UCSD-AML1 (cell line): ENCODE results near the gene IFI44.

Source experiments
- DNase-seq: peaks from one replicate; lab custom pipeline; 2025; ENCODE audit not compliant: unreplicated experiment; lab: John Stamatoyannopoulos, UW

The IFI44 gene

DNA sequence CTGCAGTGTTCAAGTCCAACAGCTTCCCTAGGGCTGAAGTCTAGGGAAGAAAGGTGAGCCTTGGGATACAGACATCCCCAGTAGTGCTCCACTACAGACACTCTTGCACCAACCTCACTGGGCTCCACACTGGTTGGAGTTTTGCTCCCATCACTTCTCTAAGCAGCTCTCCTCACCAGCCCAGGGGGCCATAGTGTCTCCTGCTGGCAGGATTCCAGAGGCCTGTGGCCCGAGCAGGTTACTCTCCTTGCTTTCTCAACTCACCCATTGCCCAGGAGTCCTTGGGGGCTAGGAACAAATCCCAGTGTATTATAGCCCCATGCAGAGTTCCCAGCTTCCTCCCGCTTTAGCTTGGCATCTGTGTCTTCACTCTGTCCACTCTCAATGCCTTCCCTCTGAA lies 52.8 kb downstream of the IFI44 start:
- no peak for DNase-seq

DNA sequence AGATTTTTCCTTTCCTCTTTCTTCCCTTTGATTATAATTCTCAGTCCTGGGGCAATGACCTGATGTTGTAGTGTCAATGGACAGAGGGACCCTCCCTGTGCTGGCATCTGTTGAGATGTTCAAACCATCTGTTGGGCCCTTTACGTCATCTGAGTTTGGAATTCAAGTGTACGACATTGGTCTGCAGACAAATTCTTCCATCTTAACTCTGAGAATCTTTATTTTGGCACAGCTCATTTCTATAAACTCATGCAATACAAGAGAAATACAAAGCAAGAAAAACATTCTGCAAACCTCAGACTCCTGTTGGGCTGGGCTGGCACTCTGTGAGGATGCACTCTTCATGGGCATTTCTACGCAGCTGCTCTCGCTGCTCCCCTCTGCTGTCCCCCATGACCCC lies 54.2 kb downstream of the IFI44 start:
- DNase-seq: no peak

DNA sequence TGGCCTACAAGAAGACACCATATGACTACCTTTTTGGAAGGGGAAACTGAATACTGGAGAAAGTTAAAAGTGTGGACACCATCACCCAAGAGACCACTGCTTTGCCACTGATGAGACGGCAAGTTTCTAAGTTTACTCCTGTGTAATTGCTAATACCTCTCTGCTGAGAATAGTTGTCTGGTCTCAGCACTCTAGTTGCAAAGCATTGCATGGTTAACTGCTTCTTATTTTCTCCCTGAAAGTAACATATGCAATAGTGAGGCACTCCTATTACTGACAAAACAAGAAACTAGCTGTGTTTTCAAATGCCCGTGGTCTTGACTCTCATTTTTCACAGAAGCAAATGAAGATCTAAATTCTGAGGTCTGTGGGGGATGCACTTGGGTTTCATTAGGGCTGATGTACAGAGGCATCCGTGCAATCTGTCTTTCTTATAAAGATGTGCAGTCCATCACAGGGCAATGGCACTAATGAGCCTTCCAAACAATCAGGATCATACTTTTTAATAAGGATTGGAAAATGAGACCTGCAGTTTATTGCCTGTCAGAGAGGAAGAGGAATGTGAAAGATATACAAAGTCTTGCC lies 62.9 kb downstream of the IFI44 start:
- no peak for DNase-seq

DNA sequence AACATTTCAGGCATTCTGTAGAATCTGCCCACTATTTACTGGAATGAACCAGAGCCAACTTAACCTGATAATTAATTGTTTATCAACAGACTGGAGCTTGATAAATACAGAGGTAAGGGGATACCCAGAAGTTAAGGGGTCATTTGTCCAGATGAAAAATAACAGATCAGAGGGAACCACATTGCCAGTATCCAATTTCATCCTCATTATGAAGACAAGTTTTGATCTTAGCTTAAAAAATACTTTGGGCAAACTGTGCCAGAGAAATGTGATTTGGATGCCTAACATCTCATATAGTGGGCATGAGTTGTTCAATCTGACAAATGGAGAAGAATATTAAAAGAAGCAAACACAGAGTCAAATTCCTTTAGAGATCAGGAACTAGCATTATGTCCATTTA lies 63.7 kb downstream of the IFI44 start:
- no peak for DNase-seq
